AG10803 (cell line): ENCODE data around the gene ADAM10.
"Not testable (repeated sequence)": the region's sequence is repeated elsewhere in the genome, so short reads cannot be mapped to it uniquely, and the experiment has no call there.

Experiments
- DNase-seq: peaks from one replicate; pipeline ENCODE4 v3.0.0; 2010; ENCODE audit warnings: low read depth
- H3K4me3 ChIP-seq: 2 replicates; pipeline ENCODE4 v1.5.1; 2011; ENCODE audit warnings: mild to moderate bottlenecking, low read length, control low read depth
- TF ChIP-seq, protein P1 (sequence below): conservative IDR thresholded peaks from 2 replicates; pipeline ENCODE4 v1.5.1; 2011; ENCODE audit warnings: mild to moderate bottlenecking, low read length, control low read depth, inconsistent platforms

The ADAM10 gene

GRCh38 chr15:58611731-58612676, 137.5 kb downstream of the ADAM10 start:
- TF ChIP-seq, protein P1, sequence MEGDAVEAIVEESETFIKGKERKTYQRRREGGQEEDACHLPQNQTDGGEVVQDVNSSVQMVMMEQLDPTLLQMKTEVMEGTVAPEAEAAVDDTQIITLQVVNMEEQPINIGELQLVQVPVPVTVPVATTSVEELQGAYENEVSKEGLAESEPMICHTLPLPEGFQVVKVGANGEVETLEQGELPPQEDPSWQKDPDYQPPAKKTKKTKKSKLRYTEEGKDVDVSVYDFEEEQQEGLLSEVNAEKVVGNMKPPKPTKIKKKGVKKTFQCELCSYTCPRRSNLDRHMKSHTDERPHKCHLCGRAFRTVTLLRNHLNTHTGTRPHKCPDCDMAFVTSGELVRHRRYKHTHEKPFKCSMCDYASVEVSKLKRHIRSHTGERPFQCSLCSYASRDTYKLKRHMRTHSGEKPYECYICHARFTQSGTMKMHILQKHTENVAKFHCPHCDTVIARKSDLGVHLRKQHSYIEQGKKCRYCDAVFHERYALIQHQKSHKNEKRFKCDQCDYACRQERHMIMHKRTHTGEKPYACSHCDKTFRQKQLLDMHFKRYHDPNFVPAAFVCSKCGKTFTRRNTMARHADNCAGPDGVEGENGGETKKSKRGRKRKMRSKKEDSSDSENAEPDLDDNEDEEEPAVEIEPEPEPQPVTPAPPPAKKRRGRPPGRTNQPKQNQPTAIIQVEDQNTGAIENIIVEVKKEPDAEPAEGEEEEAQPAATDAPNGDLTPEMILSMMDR, result no peak
- no peak for DNase-seq
- H3K4me3 ChIP-seq, result no peak overlapping the region

- TF ChIP-seq, protein P1, result no peak
- no peak for DNase-seq
- H3K4me3 ChIP-seq, result no peak overlapping the region
Measured at GRCh38 chr15:58608711-58609110, 140.8 kb downstream of the ADAM10 start.

GRCh38 chr15:58608129-58608590, 141.3 kb downstream of the ADAM10 start:
- no peak overlapping the region for H3K4me3 ChIP-seq
- peak; percentile 80 for DNase-seq
- TF ChIP-seq, protein P1, result no peak

- no peak for DNase-seq
- TF ChIP-seq, protein P1, result no peak
- no peak overlapping the region for H3K4me3 ChIP-seq
Measured at GRCh38 chr15:58606577-58607080, 142.9 kb downstream of the ADAM10 start.

- DNase-seq, result no peak
- TF ChIP-seq, protein P1, result no peak
- no peak overlapping the region for H3K4me3 ChIP-seq
Measured at GRCh38 chr15:58605931-58606530, 143.5 kb downstream of the ADAM10 start.

GRCh38 chr15:58604455-58604923, 145.0 kb downstream of the ADAM10 start:
- DNase-seq, result no peak
- TF ChIP-seq, protein P1, result no peak
- H3K4me3 ChIP-seq, result no peak overlapping the region

DNA sequence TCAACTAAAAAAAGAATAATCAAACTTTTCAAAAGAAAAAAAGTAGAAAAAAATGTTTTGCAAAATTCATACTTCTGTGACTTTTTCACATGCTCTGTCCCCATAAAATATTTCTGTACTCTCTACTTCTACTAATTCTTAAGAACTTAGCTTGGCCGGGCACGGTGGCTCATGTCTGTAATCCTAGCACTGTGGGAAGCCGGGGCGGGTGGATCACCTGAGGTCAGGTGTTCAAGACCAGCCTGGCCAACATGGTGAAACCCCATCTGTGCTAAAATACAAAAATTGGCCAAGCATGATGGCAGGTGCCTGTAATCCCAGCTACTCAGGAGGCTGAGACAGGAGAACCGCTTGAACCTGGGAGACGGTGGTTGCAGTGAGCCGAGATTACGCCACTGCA, 145.6 kb downstream of the ADAM10 start:
- not testable (repeated sequence) for DNase-seq, H3K4me3 ChIP-seq
